ENCODE measurements around the gene EMX2.
"Not testable (repeated sequence)": the region's sequence is repeated elsewhere in the genome, so short reads cannot be mapped to it uniquely, and the experiment has no call there.

Gene EMX2

GRCh38 chr10:117578999-117579590 is 36.5 kb downstream of the EMX2 start:
- Histone ChIP-seq H3K9ac (ENCODE audit: low read length) (no peak overlapping the region), H3K9me3 (ENCODE audit: control insufficient read depth, low read length) (no peaks in the 10 kb centered on the region), H3K4me1 (ENCODE audit: control insufficient read depth, insufficient read depth, low read length) (no peaks in the 10 kb centered on the region), H3K27me3 (ENCODE audit: control insufficient read depth, insufficient read depth, low read length) (peaks cover 14% of the 10 kb centered on the region), H3K36me3 (ENCODE audit: control insufficient read depth, insufficient read depth, low read length) (no peaks in the 10 kb centered on the region), H3K4me3 (ENCODE audit: low read length) (no peak overlapping the region)

- no peak overlapping the region for H3K9ac ChIP-seq (ENCODE audit: low read length)
- no peaks in the 10 kb centered on the region for H3K4me1 ChIP-seq (ENCODE audit: control insufficient read depth, insufficient read depth, low read length)
- H3K27me3 ChIP-seq (ENCODE audit: control insufficient read depth, insufficient read depth, low read length): no peaks in the 10 kb centered on the region
- H3K36me3 ChIP-seq (ENCODE audit: control insufficient read depth, insufficient read depth, low read length): no peaks in the 10 kb centered on the region
- H3K4me3 ChIP-seq (ENCODE audit: low read length): no peak overlapping the region
- no peaks in the 10 kb centered on the region for H3K9me3 ChIP-seq (ENCODE audit: control insufficient read depth, low read length)
Observed at GRCh38 chr10:117581961-117582360, 39.4 kb downstream of the EMX2 start.

DNA sequence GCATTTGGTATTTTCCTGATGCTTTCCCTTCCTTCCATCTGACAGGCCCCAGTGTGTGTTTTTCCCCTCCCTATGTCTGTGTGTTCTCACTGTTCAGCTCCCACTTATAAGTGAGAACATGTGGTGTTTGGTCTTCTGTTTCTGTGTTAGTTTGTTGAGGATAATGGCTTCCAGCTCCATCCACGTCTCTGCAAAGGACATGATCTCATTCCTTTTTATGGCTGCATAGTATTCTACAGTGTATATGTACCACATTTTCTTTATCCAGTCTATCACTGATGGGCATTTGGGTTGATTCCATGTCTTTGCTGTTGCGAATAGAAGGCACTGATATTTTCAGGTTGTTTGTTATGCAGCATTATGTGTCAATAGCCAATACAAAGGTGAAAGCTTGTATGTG is 42.3 kb downstream of the EMX2 start:
- H3K36me3 ChIP-seq (ENCODE audit: control insufficient read depth, insufficient read depth, low read length); H3K9ac ChIP-seq (ENCODE audit: low read length); H3K9me3 ChIP-seq (ENCODE audit: control insufficient read depth, low read length): not testable (repeated sequence)

DNA sequence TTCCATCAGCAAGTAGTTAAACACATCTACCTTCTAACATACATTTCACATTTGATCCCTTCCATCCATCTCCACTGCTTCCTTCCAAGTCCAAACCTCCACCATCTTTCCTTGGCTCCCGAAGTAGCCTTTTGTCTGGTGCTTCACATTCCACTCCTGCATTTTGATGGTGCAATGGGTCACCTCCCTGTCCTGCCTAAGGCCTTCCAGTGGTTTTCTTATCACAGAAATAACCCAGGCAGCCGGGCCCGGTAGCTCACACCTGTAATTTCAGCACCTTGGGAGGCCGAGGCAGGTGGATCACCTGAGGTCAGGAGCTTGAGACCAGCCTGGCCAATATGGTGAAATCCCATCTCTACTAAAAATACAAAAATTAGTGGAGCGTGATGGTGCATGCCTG is 44.5 kb downstream of the EMX2 start:
- Histone ChIP-seq H3K27me3 (ENCODE audit: control insufficient read depth, insufficient read depth, low read length) (no peaks in the 10 kb centered on the region), H3K4me3 (ENCODE audit: low read length) (no peak overlapping the region), H3K4me1 (ENCODE audit: control insufficient read depth, insufficient read depth, low read length) (no peaks in the 10 kb centered on the region), H3K9me3 (ENCODE audit: control insufficient read depth, low read length) (no peaks in the 10 kb centered on the region), H3K9ac (ENCODE audit: low read length) (no peak overlapping the region), H3K36me3 (ENCODE audit: control insufficient read depth, insufficient read depth, low read length) (no peaks in the 10 kb centered on the region)

More for the DNA sequence above, 42.3 kb downstream of the EMX2 start:
- H3K4me3 ChIP-seq (ENCODE audit: low read length); H3K4me1 ChIP-seq (ENCODE audit: control insufficient read depth, insufficient read depth, low read length); H3K27me3 ChIP-seq (ENCODE audit: control insufficient read depth, insufficient read depth, low read length): not testable (repeated sequence)

DNA sequence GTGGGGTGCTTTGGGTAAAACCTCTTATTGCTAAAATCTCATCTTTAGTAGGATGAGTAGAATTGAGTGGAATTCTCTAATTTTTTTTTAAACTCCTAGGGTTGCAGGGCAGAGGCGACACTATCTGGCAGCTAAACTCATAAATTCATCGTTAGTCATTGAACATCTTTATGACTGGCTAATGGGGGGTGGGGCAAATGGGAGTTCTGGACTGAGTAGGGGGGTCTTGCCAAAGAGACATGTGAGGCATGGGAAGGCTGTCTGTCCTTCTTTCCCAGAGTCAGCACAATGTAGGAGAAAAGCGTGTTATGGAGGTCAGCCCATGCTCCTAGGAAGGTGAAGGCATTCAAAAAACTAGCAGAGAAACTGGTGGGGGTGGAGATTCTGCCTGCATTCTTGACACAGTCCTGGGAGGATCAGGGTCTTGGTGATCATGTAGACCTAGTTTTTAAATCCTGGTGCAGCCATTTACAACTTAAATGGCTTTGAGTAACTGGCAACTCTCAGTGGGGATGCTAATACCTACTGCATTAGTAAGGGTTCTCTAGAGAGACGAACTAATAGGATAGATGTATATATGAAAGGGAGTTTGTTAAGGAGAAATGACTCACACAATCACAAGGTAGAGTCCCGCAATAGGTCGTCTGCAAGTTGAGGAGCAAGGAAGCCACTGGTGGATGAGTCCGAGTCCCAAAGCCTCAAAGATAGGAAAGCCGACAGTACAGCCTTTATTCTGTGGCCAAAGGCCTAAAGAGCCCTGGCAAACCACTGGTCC is 47.7 kb downstream of the EMX2 start:
- H3K9ac ChIP-seq (ENCODE audit: low read length): no peak overlapping the region
- no peaks in the 10 kb centered on the region for H3K4me1 ChIP-seq (ENCODE audit: control insufficient read depth, insufficient read depth, low read length)
- H3K9me3 ChIP-seq (ENCODE audit: control insufficient read depth, low read length): no peaks in the 10 kb centered on the region
- no peaks in the 10 kb centered on the region for H3K27me3 ChIP-seq (ENCODE audit: control insufficient read depth, insufficient read depth, low read length)
- no peak overlapping the region for H3K4me3 ChIP-seq (ENCODE audit: low read length)
- H3K36me3 ChIP-seq (ENCODE audit: control insufficient read depth, insufficient read depth, low read length): no peaks in the 10 kb centered on the region

- Histone ChIP-seq H3K4me3 (ENCODE audit: low read length) (no peak overlapping the region), H3K9me3 (ENCODE audit: control insufficient read depth, low read length) (no peaks in the 10 kb centered on the region), H3K4me1 (ENCODE audit: control insufficient read depth, insufficient read depth, low read length) (no peaks in the 10 kb centered on the region), H3K27me3 (ENCODE audit: control insufficient read depth, insufficient read depth, low read length) (no peaks in the 10 kb centered on the region), H3K9ac (ENCODE audit: low read length) (no peak overlapping the region), H3K36me3 (ENCODE audit: control insufficient read depth, insufficient read depth, low read length) (no peaks in the 10 kb centered on the region)
Observed at GRCh38 chr10:117591043-117591442, 48.5 kb downstream of the EMX2 start.

GRCh38 chr10:117594722-117595121 is 52.2 kb downstream of the EMX2 start:
- Histone ChIP-seq H3K4me1 (ENCODE audit: control insufficient read depth, insufficient read depth, low read length) (no peaks in the 10 kb centered on the region), H3K36me3 (ENCODE audit: control insufficient read depth, insufficient read depth, low read length) (no peaks in the 10 kb centered on the region), H3K4me3 (ENCODE audit: low read length) (no peak overlapping the region), H3K27me3 (ENCODE audit: control insufficient read depth, insufficient read depth, low read length) (no peaks in the 10 kb centered on the region), H3K9me3 (ENCODE audit: control insufficient read depth, low read length) (no peaks in the 10 kb centered on the region), H3K9ac (ENCODE audit: low read length) (no peak overlapping the region)

GRCh38 chr10:117596706-117597105 is 54.2 kb downstream of the EMX2 start:
- Histone ChIP-seq H3K4me3 (ENCODE audit: low read length) (no peak overlapping the region), H3K9me3 (ENCODE audit: control insufficient read depth, low read length) (no peaks in the 10 kb centered on the region), H3K4me1 (ENCODE audit: control insufficient read depth, insufficient read depth, low read length) (no peaks in the 10 kb centered on the region), H3K36me3 (ENCODE audit: control insufficient read depth, insufficient read depth, low read length) (no peaks in the 10 kb centered on the region), H3K27me3 (ENCODE audit: control insufficient read depth, insufficient read depth, low read length) (no peaks in the 10 kb centered on the region), H3K9ac (ENCODE audit: low read length) (no peak overlapping the region)

- Histone ChIP-seq H3K36me3 (ENCODE audit: control insufficient read depth, insufficient read depth, low read length) (no peaks in the 10 kb centered on the region), H3K9ac (ENCODE audit: low read length) (no peak overlapping the region), H3K9me3 (ENCODE audit: control insufficient read depth, low read length) (no peaks in the 10 kb centered on the region), H3K4me3 (ENCODE audit: low read length) (no peak overlapping the region), H3K27me3 (ENCODE audit: control insufficient read depth, insufficient read depth, low read length) (no peaks in the 10 kb centered on the region), H3K4me1 (ENCODE audit: control insufficient read depth, insufficient read depth, low read length) (no peaks in the 10 kb centered on the region)
Observed at GRCh38 chr10:117597216-117597615, 54.7 kb downstream of the EMX2 start.
